Activated CD8-positive, alpha-beta memory T cell treated with anti-CD3 and anti-CD28 coated beads for 36 hours (primary cell): ENCODE results near the gene MAD2L2. TPM values are rescaled to one million over a fixed set of nuclear protein-coding genes. Genes with fewer than 3 reads are reported as not detected.
"Not testable (repeated sequence)": the region's sequence is repeated elsewhere in the genome, so short reads cannot be mapped to it uniquely, and the experiment has no call there.

Experiments used
- CTCF ChIA-PET: fragments of 350-600 bp; sonication (Branson Sonifier 250); formaldehyde crosslinking; loops from one replicate; lab custom pipeline; 2021; ENCODE audit warnings: antibody characterized with exemption; lab: Charles Lee
- POLR2A ChIA-PET: fragments of 350-600 bp; sonication (Branson Sonifier 250); formaldehyde crosslinking; loops from one replicate; lab custom pipeline; 2021; ENCODE audit warnings: antibody characterized with exemption; lab: Charles Lee
- total RNA-seq, 2 experiments: library from RNA; stranded (reverse); gene quantifications; one replicate each; pipeline ENCODE4 v1.2.3, GENCODE V29; 2021

MAD2L2 gene
- total RNA-seq, 2 experiments from 2014 or later, result 70.2 to 73.5 TPM

DNA sequence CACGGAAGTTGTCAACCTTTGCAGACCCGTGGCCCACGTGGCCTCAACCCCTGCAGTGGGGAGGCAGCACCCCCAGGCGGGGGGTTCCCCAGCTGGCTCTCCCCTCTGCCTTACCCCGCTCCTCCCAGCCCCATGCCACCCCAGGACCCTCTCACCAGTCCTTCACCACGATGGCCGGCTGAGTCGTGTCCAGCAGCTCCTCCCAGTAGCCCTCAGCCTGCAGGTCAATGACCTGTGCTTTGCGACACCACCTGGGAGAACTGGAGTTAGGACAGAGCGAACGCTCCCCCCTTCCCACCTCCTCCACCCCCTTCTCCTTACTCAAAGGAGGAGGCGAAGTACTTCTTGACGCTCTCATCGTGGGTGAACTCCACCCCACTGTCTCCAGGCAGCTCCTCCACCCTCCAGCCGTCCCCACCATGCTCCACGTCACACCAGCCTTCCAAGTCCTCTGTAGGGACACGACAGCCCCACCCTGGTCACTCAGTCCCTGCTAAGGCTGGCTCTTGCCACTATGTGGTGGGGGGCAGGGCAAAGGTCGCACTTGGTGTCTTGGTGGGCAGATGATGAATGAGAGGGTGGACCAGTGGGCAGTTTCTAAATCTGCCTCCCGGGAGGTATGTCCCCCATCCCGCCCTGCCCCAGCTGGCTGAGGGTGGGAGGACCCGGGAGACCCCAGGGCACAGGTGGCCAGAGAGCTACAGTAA is 31.2 kb downstream of the MAD2L2 start:
- CTCF ChIA-PET, result interaction anchor here (0.9 to 14.2 kb wide), 16 partner anchors 10 to 612 kb away, joined by 3 to 133 read pairs (median 5); partner anchors contain the start of genes AGTRAP and FBXO6
- POLR2A ChIA-PET, result interaction anchor here (0.5 to 2.0 kb wide), 4 partner anchors 13 to 660 kb away, joined by 5 to 12 read pairs (median 8); no protein-coding TSS in a partner anchor

DNA sequence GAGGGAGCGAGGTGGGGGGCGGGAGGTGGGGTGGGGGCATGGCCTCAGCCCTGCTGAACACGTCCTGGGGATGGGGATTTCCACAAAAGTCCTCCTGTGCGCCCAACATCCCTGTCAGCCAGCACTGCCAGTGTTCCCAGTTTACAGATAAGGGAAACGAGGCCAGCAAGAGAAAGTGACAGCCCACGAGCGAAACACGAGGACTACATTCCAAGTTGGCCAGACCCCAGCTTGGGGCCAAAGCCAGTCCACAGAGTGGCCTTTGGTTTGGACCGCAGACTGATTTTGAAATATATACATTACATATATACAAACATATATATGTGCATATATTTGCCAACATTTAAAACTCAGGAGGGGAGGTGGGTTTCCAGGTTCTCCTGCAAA is 31.7 kb downstream of the MAD2L2 start:
- POLR2A ChIA-PET, result interaction anchor here (0.5 kb wide), 2 partner anchors 260 to 660 kb away, joined by 7 to 9 read pairs; no protein-coding TSS in a partner anchor
- CTCF ChIA-PET, result interaction anchor here (1.2 to 14.2 kb wide), 10 partner anchors 10 to 612 kb away, joined by 3 to 133 read pairs (median 6); partner anchors contain the start of gene FBXO6

DNA sequence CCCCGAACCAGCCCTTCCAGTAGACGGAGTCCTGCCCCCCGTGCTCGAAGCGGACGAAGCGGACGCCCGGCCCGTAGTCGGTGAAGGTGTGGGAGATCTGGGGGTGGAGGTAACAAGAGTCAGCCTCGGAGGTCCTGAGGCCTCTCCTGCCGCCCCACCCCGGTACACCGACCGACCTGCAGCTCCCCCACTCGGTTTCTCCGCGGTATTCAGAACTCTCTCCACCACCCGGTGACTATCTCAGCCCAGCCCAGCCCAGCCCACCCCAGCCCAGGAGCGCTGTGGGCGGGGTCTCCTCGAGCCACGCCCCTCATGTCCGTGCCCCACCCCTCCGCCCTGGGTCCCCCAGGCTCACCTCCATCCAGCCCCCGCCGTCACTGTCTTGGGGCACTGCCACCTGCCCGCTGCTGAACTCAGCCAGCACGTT is 32.2 kb downstream of the MAD2L2 start:
- POLR2A ChIA-PET, result interaction anchor here (0.5 kb wide), 1 partner anchor 261 kb away, joined by 7 read pairs; no protein-coding TSS in a partner anchor
- CTCF ChIA-PET, result interaction anchor here (1.3 to 14.2 kb wide), 5 partner anchors 11 to 407 kb away, joined by 3 to 133 read pairs (median 10); partner anchors contain the start of gene FBXO6

DNA sequence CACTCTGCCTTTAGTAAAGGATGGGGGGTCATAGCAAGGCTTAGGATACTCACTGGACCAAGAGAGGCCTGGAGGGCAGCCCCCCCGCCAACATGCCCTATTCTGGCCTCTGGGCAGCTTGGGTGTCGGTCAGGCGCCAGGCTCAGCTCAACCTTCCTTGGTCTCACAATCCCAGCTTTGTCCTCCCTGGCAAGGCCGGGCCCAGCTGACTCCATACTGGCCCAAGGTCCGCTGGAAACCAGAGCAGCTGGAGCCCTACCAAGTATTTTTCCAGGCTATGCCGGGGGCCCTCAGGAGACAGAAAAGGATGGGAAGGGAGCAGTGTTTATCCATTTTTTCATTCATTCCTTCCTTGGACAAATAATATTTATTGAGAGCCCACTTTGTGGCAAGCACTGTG is 32.9 kb downstream of the MAD2L2 start:
- POLR2A ChIA-PET, result no interaction called here

DNA sequence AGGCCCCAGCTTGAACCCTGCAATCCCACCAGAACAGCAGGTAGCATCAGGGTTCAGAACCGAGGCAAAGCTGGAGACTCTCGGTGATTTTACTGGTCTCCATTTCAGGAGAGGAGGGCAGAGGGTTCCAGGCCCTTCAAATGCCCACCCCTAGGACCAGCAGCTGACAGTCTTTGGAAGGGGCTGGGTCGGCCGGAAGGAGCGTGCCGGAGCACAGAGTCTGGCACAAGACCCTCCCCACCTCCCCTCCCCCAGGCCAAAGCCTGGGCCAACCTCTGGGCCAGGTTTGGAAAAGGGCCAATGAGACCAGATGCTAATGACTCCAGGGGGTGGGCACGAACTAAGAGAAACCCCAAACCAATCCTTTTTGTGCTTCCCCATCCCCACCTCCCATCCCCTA is 33.6 kb downstream of the MAD2L2 start:
- ChIA-PET CTCF (interaction anchor here (0.9 to 14.2 kb wide), 4 partner anchors 10 to 75 kb away, joined by 3 to 133 read pairs (median 4); no protein-coding TSS in a partner anchor), POLR2A (no interaction called here)

More for the DNA sequence above, 32.9 kb downstream of the MAD2L2 start:
- CTCF ChIA-PET, result interaction anchor here (1.8 to 14.2 kb wide), 2 partner anchors 45 to 75 kb away, joined by 4 to 133 read pairs; no protein-coding TSS in a partner anchor

DNA sequence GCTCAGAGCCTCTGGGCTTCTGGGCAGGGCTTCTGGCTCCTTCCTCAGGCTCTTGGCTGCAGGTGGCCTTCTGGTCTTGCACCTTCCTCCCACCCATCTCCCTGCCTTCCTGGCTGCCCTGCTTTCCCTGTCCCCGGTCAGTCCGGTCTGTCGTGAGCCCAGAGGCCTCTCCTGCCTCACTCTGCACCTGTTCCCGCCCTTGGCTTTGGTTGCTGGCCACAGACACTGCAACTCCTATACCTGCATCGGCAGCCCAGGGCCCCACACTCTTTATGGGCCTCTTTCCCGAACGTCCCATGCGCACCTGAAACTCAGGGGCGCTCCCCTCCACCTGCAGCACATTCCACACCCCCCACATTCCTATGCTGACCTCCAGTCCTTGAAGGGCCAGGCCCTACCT is 34.6 kb downstream of the MAD2L2 start:
- ChIA-PET POLR2A (no interaction called here), CTCF (interaction anchor here (0.6 to 14.2 kb wide), 17 partner anchors 9 to 608 kb away, joined by 3 to 133 read pairs (median 3); partner anchors contain the start of genes CLCN6, MAD2L2 and MTHFR)

DNA sequence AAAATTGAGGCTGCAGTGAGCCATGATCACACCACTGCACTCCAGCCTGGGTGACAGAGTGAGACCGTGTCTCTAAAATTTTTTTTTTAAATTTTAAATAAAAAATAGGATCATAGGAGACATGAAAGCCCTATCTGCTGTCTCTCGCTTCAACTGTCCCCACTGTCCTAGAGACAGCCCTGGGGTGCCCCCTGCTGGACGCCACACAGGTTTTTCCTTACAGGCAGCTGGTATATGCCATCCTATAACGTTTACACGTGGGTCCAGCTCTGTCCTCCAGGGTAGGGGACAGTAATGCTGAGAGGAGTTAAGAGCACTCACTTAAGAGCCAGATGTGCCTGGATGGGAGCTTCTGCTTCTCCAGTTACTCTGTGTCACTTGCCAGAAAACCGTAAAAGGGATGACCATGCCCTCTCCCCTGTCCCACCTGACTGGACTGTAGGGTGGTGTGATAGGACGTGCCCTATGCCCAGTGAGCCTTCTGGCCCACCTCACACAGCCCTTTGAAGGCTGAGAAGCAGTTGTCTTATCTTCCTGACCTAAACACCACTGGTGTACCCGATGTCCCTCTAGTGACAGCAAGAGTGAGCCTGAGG is 35.2 kb downstream of the MAD2L2 start:
- POLR2A ChIA-PET, result no interaction called here

DNA sequence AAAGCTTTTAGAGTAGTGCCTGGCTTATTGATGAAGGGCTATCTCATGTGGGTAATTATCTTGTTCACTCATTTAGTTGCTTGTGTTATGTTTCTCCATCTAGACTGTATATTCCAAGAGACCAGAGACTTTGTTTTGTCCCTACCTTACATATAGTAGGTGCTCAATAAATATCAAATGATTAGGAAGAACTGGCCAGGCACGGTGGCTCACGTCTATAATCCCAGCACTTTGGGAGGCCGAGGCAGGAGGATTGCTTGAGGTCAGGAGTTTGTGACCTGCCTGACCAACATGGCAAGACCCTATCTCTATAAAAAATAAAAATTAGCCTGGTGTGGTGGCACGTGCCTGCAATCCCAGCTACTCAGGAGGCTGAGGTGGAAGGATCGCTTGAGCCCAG is 35.7 kb downstream of the MAD2L2 start:
- POLR2A ChIA-PET, result no interaction called here
- CTCF ChIA-PET, result interaction anchor here (0.6 to 14.2 kb wide), 21 partner anchors 8 to 1132 kb away, joined by 3 to 133 read pairs (median 3); partner anchors contain the start of genes CLCN6, FBXO2, FBXO44 and MAD2L2

More for the DNA sequence above, 35.2 kb downstream of the MAD2L2 start:
- CTCF ChIA-PET, result interaction anchor here (0.6 to 14.2 kb wide), 20 partner anchors 8 to 608 kb away, joined by 3 to 133 read pairs (median 3); partner anchors contain the start of genes CLCN6, MAD2L2 and MTHFR

DNA sequence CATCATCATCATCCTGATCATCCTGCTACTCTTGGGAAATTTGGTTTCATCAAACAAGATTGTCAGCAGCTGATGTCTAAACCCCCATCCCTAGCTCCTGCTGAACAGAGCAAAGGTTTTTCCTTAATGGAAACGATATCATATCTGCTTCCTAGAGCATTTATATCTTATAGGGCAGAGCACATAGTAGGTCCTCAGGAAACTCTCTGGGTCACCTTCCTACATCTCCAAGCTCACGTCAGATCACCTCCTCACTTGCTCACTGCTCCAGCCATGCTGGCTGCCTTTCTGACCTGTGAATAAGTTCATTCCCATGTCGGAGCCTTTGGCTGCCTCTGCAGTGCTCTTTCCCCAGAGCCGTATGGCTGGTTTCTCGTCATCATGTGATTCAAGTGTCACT is 37.2 kb downstream of the MAD2L2 start:
- ChIA-PET CTCF (interaction anchor here (0.7 to 14.2 kb wide), 10 partner anchors 10 to 734 kb away, joined by 3 to 133 read pairs (median 4); no protein-coding TSS in a partner anchor), POLR2A (no interaction called here)

DNA sequence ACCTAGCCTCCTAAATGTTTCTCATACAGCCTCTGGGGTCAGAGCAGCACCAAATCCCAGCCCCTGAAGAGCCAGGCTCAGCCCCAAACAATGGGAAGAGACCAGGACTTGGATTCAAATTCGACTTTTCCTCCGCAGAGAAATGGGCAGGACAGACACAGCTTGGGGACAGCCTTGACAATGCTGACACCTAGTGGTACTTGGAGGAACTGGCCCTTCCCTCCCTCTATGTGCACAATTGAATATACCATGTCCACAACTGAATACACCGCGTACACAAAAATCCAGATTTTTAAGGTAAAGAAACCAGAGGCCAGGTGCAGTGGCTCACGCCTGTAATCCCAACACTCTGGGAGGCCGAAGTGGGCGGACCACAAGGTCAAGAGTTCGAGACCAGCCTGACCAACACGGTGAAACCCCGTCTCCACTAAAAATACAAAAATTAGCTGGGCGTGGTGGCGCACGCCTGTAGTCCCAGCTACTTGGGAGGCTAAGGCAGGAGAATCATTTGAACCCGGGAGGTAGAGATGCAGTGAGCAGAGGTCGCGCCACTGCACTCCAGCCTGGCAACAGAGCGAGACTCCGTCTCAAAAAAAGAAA is 38.4 kb downstream of the MAD2L2 start:
- CTCF ChIA-PET, result interaction anchor here (1.1 to 14.2 kb wide), 11 partner anchors 10 to 605 kb away, joined by 3 to 133 read pairs (median 5); no protein-coding TSS in a partner anchor
- POLR2A ChIA-PET, result not testable (repeated sequence)

DNA sequence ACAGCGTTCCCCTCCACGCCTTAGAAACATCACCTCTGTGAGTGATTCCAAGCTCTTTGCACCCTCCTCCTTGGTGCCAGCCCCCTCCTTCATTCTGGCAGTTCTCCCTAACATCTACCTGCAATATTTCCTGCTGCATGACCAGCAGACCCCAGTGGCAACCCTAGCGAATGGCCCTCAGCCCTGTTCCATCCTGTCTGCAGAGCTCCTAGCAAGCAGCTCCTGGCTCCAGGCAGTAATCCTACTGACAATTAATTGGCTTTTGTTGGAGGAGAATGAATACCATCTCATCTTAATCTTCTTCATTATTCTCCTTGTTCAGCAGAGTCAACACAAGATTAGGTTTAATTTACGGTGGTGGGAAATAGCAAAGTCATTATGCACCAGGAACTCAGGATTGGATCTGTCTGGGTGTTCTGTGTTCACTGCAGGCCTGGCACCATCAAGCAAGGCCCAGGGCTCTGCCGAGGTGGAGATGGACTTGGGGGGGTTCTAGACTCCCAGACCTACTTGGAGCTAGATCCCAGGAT is 39.1 kb downstream of the MAD2L2 start:
- POLR2A ChIA-PET, result no interaction called here

DNA sequence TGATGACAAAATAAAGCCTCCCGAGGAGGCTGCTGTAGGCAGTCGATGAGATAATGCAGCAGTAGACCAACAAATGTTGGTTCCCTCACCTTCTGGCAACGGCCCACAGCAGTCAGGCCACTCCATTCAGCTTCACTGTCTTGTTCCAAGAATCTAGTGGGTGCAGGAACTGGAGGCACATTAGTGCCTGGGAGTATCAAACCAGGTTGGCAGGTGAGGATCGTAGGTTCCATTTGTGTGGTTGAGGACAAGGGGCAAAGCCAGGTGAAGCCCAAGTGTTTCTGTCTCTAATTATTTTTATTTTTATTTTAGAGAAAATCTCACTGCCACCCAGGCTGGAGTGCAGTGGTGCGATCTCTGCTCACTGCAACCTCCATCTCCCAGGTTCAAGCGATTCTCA is 40.0 kb downstream of the MAD2L2 start:
- POLR2A ChIA-PET, result interaction anchor here (0.6 kb wide), 1 partner anchor 140 kb away, joined by 5 read pairs; no protein-coding TSS in a partner anchor
- CTCF ChIA-PET, result interaction anchor here (1.1 to 14.2 kb wide), 7 partner anchors 12 to 603 kb away, joined by 3 to 133 read pairs (median 5); no protein-coding TSS in a partner anchor

More for the DNA sequence above, 39.1 kb downstream of the MAD2L2 start:
- CTCF ChIA-PET, result interaction anchor here (0.6 to 14.2 kb wide), 12 partner anchors 9 to 604 kb away, joined by 3 to 133 read pairs (median 5); no protein-coding TSS in a partner anchor

DNA sequence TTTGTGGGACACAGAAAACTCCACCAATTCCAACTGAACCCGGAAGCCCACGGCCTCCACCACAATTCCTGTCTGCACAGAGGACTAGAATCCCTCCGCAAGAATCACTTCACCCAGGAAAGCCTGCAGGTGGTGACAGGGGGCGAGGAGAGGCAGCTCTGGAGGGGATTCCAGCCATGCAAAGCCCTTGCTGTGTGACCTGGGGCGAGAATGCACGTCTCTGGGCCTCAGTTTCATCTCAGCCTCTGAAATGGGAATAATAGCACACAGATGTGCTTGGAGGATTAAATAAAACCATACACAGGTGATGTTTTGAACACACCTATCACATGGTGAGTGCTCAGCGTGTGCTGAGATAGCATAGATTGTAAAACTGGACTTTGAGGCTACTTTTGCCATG is 40.8 kb downstream of the MAD2L2 start:
- ChIA-PET CTCF (interaction anchor here (3.9 kb wide), 1 partner anchor 602 kb away, joined by 16 read pairs; no protein-coding TSS in a partner anchor), POLR2A (no interaction called here)

DNA sequence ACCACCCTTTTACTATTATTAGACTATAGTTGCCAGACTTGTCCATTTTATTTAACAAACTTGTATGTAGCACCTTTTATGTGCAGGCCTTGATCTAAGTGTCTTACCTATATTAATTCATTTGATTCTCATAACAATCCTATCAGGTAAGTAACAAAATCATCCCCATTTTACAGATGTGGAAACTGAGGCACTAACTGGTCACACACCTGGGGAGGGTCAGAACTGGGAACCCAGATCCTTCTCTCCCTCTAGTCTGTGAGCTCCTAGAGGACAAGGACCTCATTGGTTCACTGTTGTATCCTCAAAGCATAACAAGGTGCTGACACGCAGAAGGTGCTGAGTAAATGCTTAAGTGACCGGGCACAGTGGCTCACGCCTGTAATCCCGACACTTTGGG is 41.6 kb downstream of the MAD2L2 start:
- ChIA-PET POLR2A (no interaction called here), CTCF (interaction anchor here (0.6 kb wide), 1 partner anchor 729 kb away, joined by 4 read pairs; no protein-coding TSS in a partner anchor)

DNA sequence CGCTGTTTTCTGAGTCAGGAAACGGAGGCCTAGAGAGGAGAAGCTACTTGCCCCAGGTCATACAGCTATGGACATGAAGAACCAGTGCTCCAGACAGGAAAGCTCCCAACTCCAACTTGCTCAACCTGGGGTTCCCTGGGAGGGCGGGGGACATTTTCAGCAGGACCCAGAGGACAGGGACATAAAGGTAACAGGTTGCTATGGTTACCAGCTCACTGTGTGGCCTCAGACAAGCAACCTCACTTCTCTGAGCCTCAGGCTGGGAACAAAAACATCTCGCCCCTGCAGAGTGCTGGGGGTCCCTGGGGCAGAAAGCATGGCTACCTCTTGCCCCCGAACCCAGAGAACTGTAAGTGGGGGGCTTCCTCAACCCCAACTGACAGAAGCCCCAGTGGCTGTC is 42.8 kb downstream of the MAD2L2 start:
- ChIA-PET POLR2A (no interaction called here), CTCF (interaction anchor here (0.8 to 1.0 kb wide), 2 partner anchors 8 to 9 kb away, joined by 3 read pairs; no protein-coding TSS in a partner anchor)

DNA sequence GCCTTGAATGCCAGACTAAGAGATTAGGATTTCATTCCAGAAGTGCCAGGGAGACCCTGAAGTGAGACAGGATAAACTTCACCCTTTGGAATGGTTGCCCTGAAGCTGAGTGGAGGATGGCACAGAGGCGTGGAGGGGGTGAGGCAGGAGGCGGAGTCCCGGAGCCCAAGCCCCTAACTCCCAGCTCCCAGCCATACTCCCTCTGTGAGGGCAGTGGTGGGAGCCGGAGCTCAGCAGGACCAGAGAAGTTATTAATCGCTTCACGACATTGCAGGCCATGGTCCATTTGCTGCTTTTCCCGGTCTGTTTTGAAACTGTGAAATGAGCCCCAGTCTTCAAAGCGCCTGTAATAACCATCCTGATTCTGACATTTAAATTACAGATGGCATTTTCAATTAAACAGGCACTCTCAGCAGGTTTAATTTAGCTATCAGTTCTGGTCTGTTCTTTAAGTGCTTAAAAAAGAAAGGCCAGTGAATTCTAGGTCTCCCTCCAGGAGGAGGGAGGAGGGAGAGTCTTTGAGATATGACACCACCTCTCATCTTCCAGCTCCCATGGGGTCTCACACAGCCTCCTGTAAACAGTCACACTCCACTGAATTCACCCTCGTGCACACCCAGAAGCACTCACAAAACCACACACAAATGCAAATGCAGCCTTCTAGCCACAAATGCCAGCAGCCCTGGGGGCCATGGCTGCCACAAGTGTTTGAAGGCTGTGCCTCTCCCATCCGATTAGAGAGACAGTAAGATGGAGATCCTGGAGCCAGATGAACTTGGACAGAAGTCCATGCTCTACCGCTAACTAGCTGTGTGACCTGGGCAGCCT is 46.4 kb downstream of the MAD2L2 start:
- ChIA-PET POLR2A (no interaction called here), CTCF (interaction anchor here (1.4 to 2.2 kb wide), 2 partner anchors 10 to 16 kb away, joined by 3 to 7 read pairs; no protein-coding TSS in a partner anchor)
